PC-3 (cell line): ENCODE measurements around the gene CARMIL1. TPM values are rescaled to one million over a fixed set of nuclear protein-coding genes. Genes with fewer than 3 reads are reported as not detected.

Experiments
- ATAC-seq: fragments of 200-7000 bp; cut with Tn5 transposase; 2 replicates; pipeline ENCODE4 v1.9.1; 2020; ENCODE audit warnings: mild to moderate bottlenecking, moderate library complexity
- BruUV-seq: library from RNA; stranded (reverse); fragments of 400-500 nt; replicated peaks from 2 replicates; lab custom pipeline; 2021; lab: Mats Ljungman, UMichigan
- CTCF ChIA-PET: fragments of 300-600 bp; sonication (Branson Sonifier 250); formaldehyde crosslinking; loops from one replicate; lab custom pipeline; 2022; ENCODE audit warnings: antibody characterized with exemption; lab: Charles Lee
- POLR2A ChIA-PET: fragments of 300-600 bp; sonication (Branson Sonifier 250); formaldehyde crosslinking; loops from one replicate; lab custom pipeline; 2022; ENCODE audit warnings: antibody characterized with exemption; ENCODE audit not compliant: unreplicated experiment; lab: Charles Lee
- DNase-seq: peaks from one replicate; pipeline ENCODE4 v3.0.0-alpha.2; 2015
- H2AFZ ChIP-seq: fragments of 300-600 bp; sonication (generic); 2 replicates; pipeline ENCODE4 v1.6.0; 2016; ENCODE audit warnings: antibody characterized with exemption, low read length
- H3F3A ChIP-seq: fragments of 300-600 bp; sonication (generic); one replicate; pipeline ENCODE4 v1.6.0; 2017; ENCODE audit warnings: antibody characterized with exemption, low read length, control low read depth, mild to moderate bottlenecking; ENCODE audit not compliant: unreplicated experiment
- H3K27ac ChIP-seq: fragments of 300-600 bp; sonication (generic); 2 replicates; pipeline ENCODE4 v1.5.1; 2016; ENCODE audit warnings: mild to moderate bottlenecking, low read length
- H3K27me3 ChIP-seq: fragments of 300-600 bp; sonication (generic); 2 replicates; pipeline ENCODE4 v1.6.1; 2016; ENCODE audit warnings: low read length, mixed read lengths
- H3K36me3 ChIP-seq: fragments of 300-600 bp; sonication (generic); 2 replicates; pipeline ENCODE4 v1.6.1; 2016; ENCODE audit warnings: low read depth, mixed run types, low read length, mixed read lengths
- H3K4me1 ChIP-seq: fragments of 300-600 bp; sonication (generic); 2 replicates; pipeline ENCODE4 v1.5.1; 2016; ENCODE audit warnings: low read length; ENCODE audit not compliant: insufficient read depth
- H3K4me2 ChIP-seq: fragments of 300-600 bp; sonication (generic); 2 replicates; pipeline ENCODE4 v1.6.0; 2016; ENCODE audit warnings: low read length
- H3K4me3 ChIP-seq: fragments of 300-600 bp; sonication (generic); 2 replicates; pipeline ENCODE4 v1.5.1; 2016; ENCODE audit warnings: mild to moderate bottlenecking, low read length, mixed read lengths
- H3K79me2 ChIP-seq: fragments of 300-600 bp; sonication (generic); 2 replicates; pipeline ENCODE4 v1.6.1; 2017; ENCODE audit warnings: low read length, mixed read lengths
- H3K9ac ChIP-seq: fragments of 300-600 bp; sonication (generic); 2 replicates; pipeline ENCODE4 v1.6.0; 2016; ENCODE audit warnings: mild to moderate bottlenecking, low read length
- H3K9me2 ChIP-seq: fragments of 300-600 bp; sonication (generic); replicated peaks from 2 replicates; pipeline ENCODE4 v1.6.1; 2016; ENCODE audit warnings: mixed run types, low read length, mixed read lengths
- H3K9me3 ChIP-seq: fragments of 300-600 bp; sonication (generic); 2 replicates; pipeline ENCODE4 v1.6.1; 2016; ENCODE audit warnings: low read length, mixed read lengths
- H4K20me1 ChIP-seq: fragments of 300-600 bp; sonication (generic); 2 replicates; pipeline ENCODE4 v1.6.1; 2016; ENCODE audit warnings: low read length, mixed read lengths
- EZH2 ChIP-seq: fragments of 300-600 bp; sonication (generic); IDR thresholded peaks from one replicate; pipeline ENCODE4 v1.6.1; 2017; ENCODE audit warnings: antibody characterized with exemption, mild to moderate bottlenecking, low read length; ENCODE audit not compliant: unreplicated experiment
- EZH2phosphoT487 ChIP-seq: fragments of 300-600 bp; sonication (generic); IDR thresholded peaks from 2 replicates; pipeline ENCODE4 v1.6.1; 2018; ENCODE audit warnings: mild to moderate bottlenecking, antibody characterized with exemption, low read length, borderline replicate concordance
- intact Hi-C: fragments of 100-400 bp; cut with micrococcal nuclease; formaldehyde crosslinking; loops from 2 replicates; pipeline ENCODE4 v1.9.0; 2023
- total RNA-seq: library from RNA; depleted of rRNA; stranded (reverse); fragments of >200 nt; gene quantifications from 2 replicates; pipeline ENCODE4 v1.2.3, GENCODE V29; 2014
- TF ChIP-seq, protein P1 (sequence below): fragments of 300-600 bp; sonication (generic); conservative IDR thresholded peaks from 2 replicates; pipeline ENCODE4 v1.5.1; 2017; ENCODE audit warnings: antibody characterized with exemption, low read depth, mild to moderate bottlenecking, low read length

CARMIL1 gene
- total RNA-seq, 1 experiment from 2014 or later: 22.0 TPM

DNA sequence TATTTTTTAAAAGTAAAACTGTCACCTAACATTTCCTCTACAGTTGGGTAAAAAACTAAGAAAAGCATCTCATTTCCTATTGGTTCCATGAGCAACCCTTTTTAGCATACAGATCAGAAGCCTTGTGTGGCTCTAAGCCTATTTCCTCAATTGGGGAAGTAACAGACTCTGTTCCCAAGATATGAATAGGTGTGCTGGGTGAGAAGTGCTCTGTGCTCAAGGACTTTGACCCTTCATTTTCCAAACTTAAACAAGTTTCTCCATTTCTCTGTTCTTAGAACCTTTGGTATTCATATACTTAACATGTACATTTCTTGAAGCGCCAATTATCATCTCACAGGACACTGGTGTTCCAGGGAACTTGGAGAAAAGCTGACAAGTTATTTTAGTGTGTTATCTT is 24.1 kb downstream of the CARMIL1 start:
- no peak for ATAC-seq
- no peaks in the 10 kb centered on the region for H3F3A ChIP-seq
- BruUV-seq: no TSS peak
- peaks cover 47% of the 10 kb centered on the region for H3K79me2 ChIP-seq
- H4K20me1 ChIP-seq: no peaks in the 10 kb centered on the region
- no peak for TF ChIP-seq EZH2
- TF ChIP-seq, protein P1, sequence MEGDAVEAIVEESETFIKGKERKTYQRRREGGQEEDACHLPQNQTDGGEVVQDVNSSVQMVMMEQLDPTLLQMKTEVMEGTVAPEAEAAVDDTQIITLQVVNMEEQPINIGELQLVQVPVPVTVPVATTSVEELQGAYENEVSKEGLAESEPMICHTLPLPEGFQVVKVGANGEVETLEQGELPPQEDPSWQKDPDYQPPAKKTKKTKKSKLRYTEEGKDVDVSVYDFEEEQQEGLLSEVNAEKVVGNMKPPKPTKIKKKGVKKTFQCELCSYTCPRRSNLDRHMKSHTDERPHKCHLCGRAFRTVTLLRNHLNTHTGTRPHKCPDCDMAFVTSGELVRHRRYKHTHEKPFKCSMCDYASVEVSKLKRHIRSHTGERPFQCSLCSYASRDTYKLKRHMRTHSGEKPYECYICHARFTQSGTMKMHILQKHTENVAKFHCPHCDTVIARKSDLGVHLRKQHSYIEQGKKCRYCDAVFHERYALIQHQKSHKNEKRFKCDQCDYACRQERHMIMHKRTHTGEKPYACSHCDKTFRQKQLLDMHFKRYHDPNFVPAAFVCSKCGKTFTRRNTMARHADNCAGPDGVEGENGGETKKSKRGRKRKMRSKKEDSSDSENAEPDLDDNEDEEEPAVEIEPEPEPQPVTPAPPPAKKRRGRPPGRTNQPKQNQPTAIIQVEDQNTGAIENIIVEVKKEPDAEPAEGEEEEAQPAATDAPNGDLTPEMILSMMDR: no peak
- TF ChIP-seq EZH2phosphoT487: no peak
- H3K4me3 ChIP-seq: no peak overlapping the region
- DNase-seq: no peak
- intact Hi-C loops: no loop called here
- H3K9me3 ChIP-seq: no peaks in the 10 kb centered on the region
- no peak overlapping the region for H3K27ac ChIP-seq
- H3K36me3 ChIP-seq: no peaks in the 10 kb centered on the region
- H3K4me1 ChIP-seq: no peaks in the 10 kb centered on the region
- H2AFZ ChIP-seq: no peak overlapping the region
- H3K9ac ChIP-seq: no peak overlapping the region
- POLR2A ChIA-PET: no interaction called here
- H3K9me2 ChIP-seq: no peaks in the 10 kb centered on the region
- no peaks in the 10 kb centered on the region for H3K27me3 ChIP-seq
- CTCF ChIA-PET: no interaction called here
- H3K4me2 ChIP-seq: no peak overlapping the region

DNA sequence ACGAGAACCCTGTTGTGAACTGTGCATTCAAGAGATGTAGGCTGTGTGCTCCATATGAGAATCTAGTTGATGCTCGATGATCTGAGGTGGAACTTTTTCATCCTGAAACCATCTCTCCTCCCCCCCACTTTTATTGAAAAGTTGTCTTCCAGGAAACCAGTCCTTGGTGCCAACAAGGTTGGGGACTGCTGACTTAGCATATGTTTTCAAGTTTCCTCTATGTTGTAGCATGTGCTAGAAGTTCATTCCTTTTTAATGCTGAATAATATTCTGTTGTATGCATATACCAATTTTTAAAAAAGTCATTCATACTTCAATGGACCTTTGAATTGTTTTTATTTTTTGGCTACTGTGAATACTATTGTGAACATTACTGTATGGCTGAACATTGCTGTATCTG is 27.2 kb downstream of the CARMIL1 start:
- Histone ChIP-seq H3K36me3 (no peaks in the 10 kb centered on the region), H3K4me1 (peaks cover 14% of the 10 kb centered on the region), H2AFZ (no peak overlapping the region), H3F3A (no peaks in the 10 kb centered on the region), H3K27ac (no peak overlapping the region), H3K9me3 (no peaks in the 10 kb centered on the region), H3K4me3 (no peak overlapping the region), H3K27me3 (no peaks in the 10 kb centered on the region), H3K9me2 (no peaks in the 10 kb centered on the region), H3K9ac (no peak overlapping the region), H4K20me1 (no peaks in the 10 kb centered on the region; the same call in 1 of the 2 replicates), H3K79me2 (peaks cover 60% of the 10 kb centered on the region), H3K4me2 (no peak overlapping the region)
- intact Hi-C loops: no loop called here
- CTCF ChIA-PET: no interaction called here
- DNase-seq (no peak), ATAC-seq (no peak)
- POLR2A ChIA-PET: no interaction called here
- TF ChIP-seq, protein P1: no peak
- TF ChIP-seq EZH2phosphoT487 (no peak), EZH2 (no peak)
- BruUV-seq: no TSS peak

GRCh38 chr6:25307805-25308494 is 28.8 kb downstream of the CARMIL1 start:
- Histone ChIP-seq H3K27me3 (no peaks in the 10 kb centered on the region), H3K79me2 (peaks cover 54% of the 10 kb centered on the region), H2AFZ (no peak overlapping the region), H3K4me2 (no peak overlapping the region), H3F3A (no peaks in the 10 kb centered on the region), H3K4me3 (no peak overlapping the region), H3K9ac (no peak overlapping the region), H3K27ac (no peak overlapping the region), H3K9me3 (no peaks in the 10 kb centered on the region), H3K4me1 (peaks cover 29% of the 10 kb centered on the region), H3K9me2 (no peaks in the 10 kb centered on the region), H3K36me3 (no peaks in the 10 kb centered on the region), H4K20me1 (no peaks in the 10 kb centered on the region; the same call in 1 of the 2 replicates)
- TF ChIP-seq, protein P1: no peak
- no peak for TF ChIP-seq EZH2
- TF ChIP-seq EZH2phosphoT487: no peak
- ATAC-seq (no peak), DNase-seq (no peak)
- CTCF ChIA-PET: interaction anchor here (0.6 kb wide), 1 partner anchor 84 kb away, joined by 4 read pairs; no protein-coding TSS in a partner anchor
- BruUV-seq: no TSS peak
- POLR2A ChIA-PET: no interaction called here
- intact Hi-C loops: no loop called here
